ENCODE results near the gene MAN2B1. TPM values are rescaled to one million over a fixed set of nuclear protein-coding genes. Genes with fewer than 3 reads are reported as not detected.

The MAN2B1 gene
- total and polyA plus RNA-seq, 2 of the 8 experiments (the other 6 are each of a cell fraction or from before 2014, with no cell fraction given), result 55.3 to 76.3 TPM

- 80% methylated on average over 12 of the region's 31 CpGs; no CpG with 5 or more reads in 1 of the 2 experiments for WGBS, 2 experiments (ENCODE audit: extremely low coverage in 1 of 2, insufficient coverage in 1 of 2, insufficient read length in 1 of 2, insufficient replicate concordance in 2 of 2, low coverage in 1 of 2, low lambda C conversion rate in 2 of 2, missing lambda C conversion rate in 1 of 2)
- no peak overlapping the region for H2AFZ ChIP-seq (ENCODE audit: low read length)
- no peak for TF ChIP-seq RXRA (IDR thresholded peaks at IDR 0.05; ENCODE audit: insufficient read depth, low read depth, low read length)
- TF ChIP-seq YY1 (IDR thresholded peaks at IDR 0.05; ENCODE audit: low read depth, low read length), result no peak
- 0 out of 4 replicates have a peak, but pooled peaks of 1 of the 2 experiments have one; percentile 2 for TF ChIP-seq RAD21 (IDR thresholded peaks at IDR 0.05 in 1 of 2, conservative IDR thresholded peaks at IDR 0.05 in 1 of 2; ENCODE audit: low read depth in 2 of 2, low read length in 2 of 2)
- no peak for TF ChIP-seq BRCA1 (IDR thresholded peaks at IDR 0.05; ENCODE audit: low read depth, low read length)
- no peak for TF ChIP-seq NANOG (IDR thresholded peaks at IDR 0.05; ENCODE audit: insufficient read depth, low read depth, low read length, poor library complexity, severe bottlenecking)
- no peak for TF ChIP-seq BACH1 (IDR thresholded peaks at IDR 0.05; ENCODE audit: low read length)
- TF ChIP-seq CREB1 (IDR thresholded peaks at IDR 0.05), result no peak
- peak in 1 of 3 experiments; percentile 20; a peak in 1 of 4 replicates for TF ChIP-seq CTCF (IDR thresholded peaks at IDR 0.05; ENCODE audit: control extremely low read depth in 1 of 3, insufficient read depth in 1 of 3, low read depth in 1 of 3, low read length in 3 of 3)
- TF ChIP-seq ATF3 (IDR thresholded peaks at IDR 0.05; ENCODE audit: insufficient read depth, low read depth, low read length), result no peak
Observed at GRCh38 chr19:12647490-12648071, 19.0 kb downstream of the MAN2B1 start.

More at GRCh38 chr19:12647490-12648071, 19.0 kb downstream of the MAN2B1 start:
- no peak overlapping the region for H3K23ac ChIP-seq (ENCODE audit: insufficient read length)
- no peaks in the 10 kb centered on the region for H3K79me2 ChIP-seq (ENCODE audit: control insufficient read depth in 1 of 2, insufficient read depth in 2 of 2, low read length in 2 of 2)
- H2BK15ac ChIP-seq (ENCODE audit: low read length), result no peak overlapping the region
- no peak overlapping the region; a peak in 1 of 7 replicates for H3K9ac ChIP-seq (replicated peaks in 1 of 4; ENCODE audit: extremely low read depth in 1 of 4, low read depth in 3 of 4, low read length in 3 of 4)
- H4K5ac ChIP-seq (ENCODE audit: insufficient read length, low read depth, low read length), result no peak overlapping the region
- H2BK20ac ChIP-seq (ENCODE audit: low read length), result no peak overlapping the region
- no peaks in the 10 kb centered on the region for H3K27me3 ChIP-seq (replicated peaks in 1 of 4; ENCODE audit: control insufficient read depth in 3 of 4, extremely low read depth in 1 of 4, insufficient read depth in 3 of 4, low read length in 3 of 4)
- peaks cover 0 to 4% of the 10 kb centered on the region in 2 experiments; a peak in 1 of 4 replicates for H3K9me3 ChIP-seq (ENCODE audit: insufficient read depth in 2 of 2, low read depth in 1 of 2, low read length in 1 of 2)
- no peak overlapping the region; the same call in 1 of the 2 replicates for H4K8ac ChIP-seq (ENCODE audit: extremely low read depth, insufficient read depth, low read length)
- no peak overlapping the region for H3K4me2 ChIP-seq (ENCODE audit: insufficient read depth in 1 of 2, low read depth in 2 of 2, low read length in 2 of 2)
- H2BK5ac ChIP-seq (ENCODE audit: low read depth, low read length), result no peak overlapping the region
- FAIRE-seq (no peak), DNase-seq (ENCODE audit: low read depth in 1 of 2, low spot score in 2 of 2) (peak; percentile 80 to 86)
- H3K56ac ChIP-seq (replicated peaks; ENCODE audit: insufficient read length, low read depth, low read length), result no peak overlapping the region
- H3K36me3 ChIP-seq (ENCODE audit: control insufficient read depth in 2 of 4, insufficient read depth in 4 of 4, low read length in 3 of 4), result peaks cover 0 to 4% (median 0%) of the 10 kb centered on the region in 4 experiments; a peak in 2 of 8 replicates
- no peak overlapping the region for H2BK120ac ChIP-seq (replicated peaks; ENCODE audit: low read depth, low read length)
- H3K79me1 ChIP-seq (ENCODE audit: low read depth, low read length), result no peaks in the 10 kb centered on the region
- H3K4ac ChIP-seq (replicated peaks; ENCODE audit: insufficient read length, low read depth, low read length), result no peak overlapping the region
- H2BK12ac ChIP-seq (ENCODE audit: low read depth, low read length), result no peak overlapping the region
- peak overlapping the region in 1 of 4 experiments; percentile 40; a peak in 2 of 8 replicates for H3K4me3 ChIP-seq (ENCODE audit: extremely low read depth in 1 of 4, insufficient read depth in 2 of 4, low read depth in 3 of 4, low read length in 4 of 4)
- H3K27ac ChIP-seq (ENCODE audit: low read depth, low read length), result no peak overlapping the region
- no peaks in the 10 kb centered on the region for H4K20me1 ChIP-seq (replicated peaks in 1 of 2; ENCODE audit: control insufficient read depth in 1 of 2, insufficient read depth in 2 of 2, low read length in 2 of 2)
- H3K23me2 ChIP-seq (ENCODE audit: low read depth, low read length), result no peaks in the 10 kb centered on the region
- no peak overlapping the region for H4K91ac ChIP-seq (replicated peaks; ENCODE audit: insufficient read length, low read length)
- H3K4me1 ChIP-seq (replicated peaks in 1 of 4; ENCODE audit: control insufficient read depth in 3 of 4, insufficient read depth in 4 of 4, low read length in 3 of 4), result no peaks in the 10 kb centered on the region
- H3K18ac ChIP-seq (ENCODE audit: extremely low read depth, low read length), result no peak overlapping the region; the same call in 1 of the 2 replicates
- no peak overlapping the region for H3K14ac ChIP-seq (ENCODE audit: insufficient read length)
- ChIA-PET CTCF (ENCODE audit: partially characterized antibody) (interaction anchor here (0.7 to 1.2 kb wide), 6 partner anchors 9 to 325 kb away, joined by 3 to 5 read pairs (median 3); no protein-coding TSS in a partner anchor), POLR2A (ENCODE audit: partially characterized antibody) (interaction anchor here (0.6 to 2.5 kb wide), 8 partner anchors 8 to 208 kb away, joined by 3 to 9 read pairs (median 3); partner anchors contain the start of genes DHPS, ZNF490 and ZNF791)
- H2AK5ac ChIP-seq (ENCODE audit: low read depth, low read length), result no peak overlapping the region
